A549 treated with AZD9567 at 1 μM for 4 hours (cell line): ENCODE measurements around the gene RMRP. TPM values are rescaled to one million over a fixed set of nuclear protein-coding genes. Genes with fewer than 3 reads are reported as not detected.

Experiments used
- total RNA-seq: library from RNA; stranded (reverse); fragments of 200-300 nt; extraction: Qiagen RNA extraction; gene quantifications from 5 replicates; pipeline ENCODE4 v1.2.3, GENCODE V29; 2022; ENCODE audit not compliant: insufficient read depth

The RMRP gene
- total RNA-seq = 4.1 to 24.8 TPM (median 6.7 TPM) in 4 of 5 replicates, not detected in the other

GRCh38 chr9:35657546-35658136, at the start of gene RMRP:
Gene RMRP, minus strand, starts transcription at chr9:35658019.

GRCh38 chr9:35689542-35690293, 31.9 kb upstream of the RMRP start, which contains the start of gene TPM2:
Gene TPM2, minus strand, starts transcription at chr9:35689925. Its CDS starts 108 bp downstream, at chr9:35689817.

GRCh38 chr9:35673132-35674024, 15.6 kb upstream of the RMRP start, which contains the start of gene CA9:
Gene CA9, plus strand, starts transcription at chr9:35673928. Its CDS starts 32 bp downstream, at chr9:35673960.

GRCh38 chr9:35664531-35665470, 7.0 kb upstream of the RMRP start, which contains the start of gene ARHGEF39:
Gene ARHGEF39, minus strand, starts transcription at chr9:35665195. Its CDS starts 26 bp downstream, at chr9:35665169.

GRCh38 chr9:35658137-35658967, 533 bp upstream of the RMRP start, which contains the start of gene CCDC107:
Gene CCDC107, plus strand, starts transcription at chr9:35658292. Its CDS starts 88 bp downstream, at chr9:35658380.

GRCh38 chr9:35650341-35651158, 7.3 kb downstream of the RMRP start, which contains the start of gene SIT1:
Gene SIT1, minus strand, starts transcription at chr9:35650931. Its CDS starts 78 bp downstream, at chr9:35650853.

GRCh38 chr9:35618325-35618727, 39.5 kb downstream of the RMRP start, which contains the start of gene CD72:
Gene CD72, minus strand, starts transcription at chr9:35618413. Its CDS starts 110 bp downstream, at chr9:35618303.

Other genes with a start within 250 kb of the RMRP start
- 21.5 to 31.8 TPM (median 30.2 TPM) in 5 replicates for gene RUSC2, start 167.9 kb downstream of the RMRP start, total RNA-seq
- gene TESK1, start 52.8 kb downstream of the RMRP start, total RNA-seq = 30.0 to 33.3 TPM (median 32.3 TPM) in 5 replicates
- 0.15 to 0.29 TPM (median 0.18 TPM) in 4 of 5 replicates, not detected in the other for gene CD72, start 39.6 kb downstream of the RMRP start, total RNA-seq
- gene SIT1, start 7.1 kb downstream of the RMRP start, total RNA-seq = not detected in 5 replicates
- gene CCDC107, start 273 bp upstream of the RMRP start, total RNA-seq = 25.4 to 30.2 TPM (median 27.1 TPM) in 5 replicates
- 10.5 to 16.6 TPM (median 15.3 TPM) in 5 replicates for gene ARHGEF39, start 7.2 kb upstream of the RMRP start, total RNA-seq
- 3.6 to 9.1 TPM (median 6.0 TPM) in 5 replicates for gene CA9, start 15.9 kb upstream of the RMRP start, total RNA-seq
- 630 to 705 TPM (median 658 TPM) in 5 replicates for gene TPM2, start 31.9 kb upstream of the RMRP start, total RNA-seq
- 112 to 140 TPM (median 116 TPM) in 5 replicates for gene TLN1, start 74.2 kb upstream of the RMRP start, total RNA-seq
- 55.7 to 63.0 TPM (median 56.5 TPM) in 5 replicates for gene CREB3, start 74.6 kb upstream of the RMRP start, total RNA-seq
- 31.9 to 45.0 TPM (median 40.0 TPM) in 5 replicates for gene GBA2, start 91.2 kb upstream of the RMRP start, total RNA-seq
- gene RGP1, start 91.3 kb upstream of the RMRP start, total RNA-seq = 12.8 to 15.8 TPM (median 14.8 TPM) in 5 replicates
- 0.23 to 0.29 TPM (median 0.26 TPM) in 3 of 5 replicates, not detected in the others for gene MSMP, start 96.3 kb upstream of the RMRP start, total RNA-seq
- 4.8 to 5.5 TPM (median 5.5 TPM) in 4 of 5 replicates, not detected in the other for gene NPR2, start 133.6 kb upstream of the RMRP start, total RNA-seq
- 0.21 to 0.47 TPM (median 0.40 TPM) in 4 of 5 replicates, not detected in the other for gene SPAG8, start 154.2 kb upstream of the RMRP start, total RNA-seq
- gene HINT2, start 157.0 kb upstream of the RMRP start, total RNA-seq = 60.2 to 112 TPM (median 101 TPM) in 5 replicates
- gene FAM221B, start 170.7 kb upstream of the RMRP start, total RNA-seq = not detected in 5 replicates
- 1.5 to 3.6 TPM (median 3.1 TPM) in 5 replicates for gene TMEM8B, start 171.2 kb upstream of the RMRP start, total RNA-seq
- not detected in 5 replicates for gene OR13J1, start 212.4 kb upstream of the RMRP start, total RNA-seq
- gene HRCT1, start 248.2 kb upstream of the RMRP start, total RNA-seq = 0.17 to 0.23 TPM (median 0.19 TPM) in 4 of 5 replicates, not detected in the other